GM20000 (cell line): ENCODE results near the gene ZNF469.
"Not testable (repeated sequence)": the region's sequence is repeated elsewhere in the genome, so short reads cannot be mapped to it uniquely, and the experiment has no call there.

Experiments used
- DNase-seq: peaks from one replicate; pipeline ENCODE4 v3.0.0; 2012; ENCODE audit warnings: low spot score
- CTCF ChIP-seq: IDR thresholded peaks from 2 replicates; pipeline ENCODE4 v1.5.1; 2012; ENCODE audit warnings: mild to moderate bottlenecking, control low read depth; ENCODE audit errors: extremely low read depth, missing control alignments

The ZNF469 gene

GRCh38 chr16:88357317-88358022 lies 25.3 kb upstream of the ZNF469 start:
- no peak for TF ChIP-seq CTCF
- no peak for DNase-seq

- DNase-seq = no peak
- TF ChIP-seq CTCF = no peak
These were observed 24.7 kb upstream of the ZNF469 start for GRCh38 chr16:88358023-88358420.

GRCh38 chr16:88359008-88359407 lies 23.8 kb upstream of the ZNF469 start:
- TF ChIP-seq CTCF = no peak
- no peak for DNase-seq

- DNase-seq = not testable (repeated sequence)
These were observed 22.4 kb upstream of the ZNF469 start for GRCh38 chr16:88360401-88360800.

GRCh38 chr16:88360999-88361398 lies 21.8 kb upstream of the ZNF469 start:
- TF ChIP-seq CTCF = no peak
- no peak for DNase-seq

- TF ChIP-seq CTCF = no peak
- DNase-seq = no peak
These were observed 21.0 kb upstream of the ZNF469 start for GRCh38 chr16:88361775-88362174.

GRCh38 chr16:88363239-88363891 lies 19.4 kb upstream of the ZNF469 start:
- DNase-seq = peak; percentile 71
- TF ChIP-seq CTCF = no peak
